OCI-LY7 (cell line): ENCODE results near the gene RNF123.

Source experiments
- CTCF ChIP-seq: fragments of 200-600 bp; sonication (generic); conservative IDR thresholded peaks from 2 replicates; pipeline ENCODE4 v1.5.1; 2014; ENCODE audit warnings: mild to moderate bottlenecking, antibody characterized with exemption, low read length, moderate library complexity, mixed read lengths
- EZH2phosphoT487 ChIP-seq: fragments of 200-600 bp; sonication (generic); IDR thresholded peaks from 2 replicates; pipeline ENCODE4 v1.6.1; 2018; ENCODE audit warnings: low read depth, borderline replicate concordance, mild to moderate bottlenecking, mixed run types, antibody characterized with exemption, low read length, moderate library complexity, mixed read lengths

- TF ChIP-seq CTCF (no peak), EZH2phosphoT487 (no peak)
Measured at GRCh38 chr3:49754536-49754935, 65.2 kb downstream of the RNF123 start.
